HG03520 (cell line): ENCODE measurements around the gene SH3GL1.

Experiments used
- ATAC-seq: cut with Tn5 transposase; IDR thresholded peaks from one replicate; pipeline ENCODE4 v1.9.1; 2021; ENCODE audit warnings: mild to moderate bottlenecking, moderate library complexity; ENCODE audit not compliant: unreplicated experiment

The SH3GL1 gene

DNA sequence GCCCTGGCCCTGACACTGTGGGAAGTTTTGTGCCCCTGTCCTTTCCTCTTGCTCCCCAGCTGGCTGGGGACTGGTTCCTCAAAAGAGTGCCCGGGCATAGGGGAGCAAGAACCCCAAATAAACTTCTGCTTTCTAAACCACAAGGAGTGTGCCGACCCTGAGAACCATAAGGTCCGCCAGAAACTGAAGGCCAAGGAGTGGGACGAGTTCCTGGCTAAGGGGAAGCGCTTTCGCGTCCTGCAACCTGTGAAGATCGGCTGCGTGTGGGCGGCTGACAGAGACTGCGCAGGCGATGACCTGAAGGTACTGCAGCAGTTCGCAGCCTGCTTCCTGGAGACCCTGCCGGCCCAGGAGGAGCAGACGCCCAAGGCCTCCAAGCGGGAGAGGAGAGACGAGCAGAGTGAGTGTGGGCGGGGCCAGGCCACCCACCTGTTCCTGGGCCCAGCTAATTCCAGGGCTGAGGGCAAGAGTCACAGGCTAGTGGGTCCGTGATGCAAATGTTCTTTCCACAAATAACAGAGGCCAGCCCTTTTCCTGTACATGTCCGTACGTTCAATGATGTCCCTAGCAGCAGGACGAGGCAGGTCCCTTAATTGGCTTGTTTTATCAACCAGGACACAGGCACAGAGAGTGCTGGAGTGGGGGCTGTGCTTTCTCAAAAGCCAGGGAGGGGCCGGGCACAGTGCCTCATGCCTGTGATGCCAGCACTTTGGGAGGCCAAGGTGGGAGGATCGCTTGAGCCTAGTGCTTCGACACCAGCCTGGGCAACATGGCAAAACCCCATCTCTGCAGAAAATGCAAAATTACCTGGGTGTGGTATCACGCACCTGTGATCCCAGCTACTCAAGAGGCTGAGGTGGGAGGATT is 31.7 kb upstream of the SH3GL1 start:
- ATAC-seq = no peak

- ATAC-seq = no peak
Observed at GRCh38 chr19:4431296-4431695, 30.9 kb upstream of the SH3GL1 start.

- ATAC-seq = no peak
Observed at GRCh38 chr19:4430760-4431159, 30.4 kb upstream of the SH3GL1 start.

DNA sequence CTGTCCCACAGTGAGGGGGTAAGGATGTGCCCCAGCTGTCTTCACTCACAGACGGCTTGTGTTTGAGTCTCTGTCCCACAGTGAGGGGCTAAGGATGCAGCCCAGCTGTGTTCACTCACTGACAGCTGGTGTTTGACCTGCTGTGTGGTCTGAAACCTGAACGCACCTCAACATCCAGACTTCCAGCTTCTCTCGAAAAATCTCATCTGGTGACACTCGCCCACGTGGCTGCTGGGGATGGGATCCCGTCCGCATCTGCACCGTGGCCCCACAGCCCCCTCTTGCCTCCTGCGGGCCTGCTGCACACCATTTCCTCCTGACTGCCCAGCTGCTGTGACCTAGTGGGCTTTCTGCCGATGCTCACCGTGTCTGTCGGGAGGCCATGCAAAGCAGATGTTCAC is 29.4 kb upstream of the SH3GL1 start:
- no peak for ATAC-seq

GRCh38 chr19:4429256-4429655 is 28.9 kb upstream of the SH3GL1 start:
- ATAC-seq = no peak

GRCh38 chr19:4428326-4428975 is 28.1 kb upstream of the SH3GL1 start:
- ATAC-seq = no peak

DNA sequence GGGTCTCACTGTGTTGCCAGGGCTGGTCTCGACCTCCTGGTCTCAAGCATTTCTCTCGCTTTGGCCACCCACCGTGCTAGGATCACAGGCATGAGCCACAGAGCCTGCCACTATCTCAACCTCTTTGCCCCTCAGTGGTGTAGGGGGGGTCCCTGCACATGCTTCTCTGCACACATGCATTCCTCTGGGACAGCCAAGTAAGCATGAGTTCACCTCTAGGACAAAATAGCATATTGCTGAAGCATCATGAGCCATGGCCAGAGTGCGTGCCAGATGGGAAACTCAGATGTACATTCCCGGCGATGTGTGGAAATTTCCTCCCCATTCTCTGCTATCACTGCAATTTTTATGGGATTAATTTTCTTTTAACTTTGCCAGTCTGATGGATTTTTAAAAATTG is 25.2 kb upstream of the SH3GL1 start:
- no peak for ATAC-seq

GRCh38 chr19:4423416-4424126 is 23.2 kb upstream of the SH3GL1 start:
- no peak for ATAC-seq

DNA sequence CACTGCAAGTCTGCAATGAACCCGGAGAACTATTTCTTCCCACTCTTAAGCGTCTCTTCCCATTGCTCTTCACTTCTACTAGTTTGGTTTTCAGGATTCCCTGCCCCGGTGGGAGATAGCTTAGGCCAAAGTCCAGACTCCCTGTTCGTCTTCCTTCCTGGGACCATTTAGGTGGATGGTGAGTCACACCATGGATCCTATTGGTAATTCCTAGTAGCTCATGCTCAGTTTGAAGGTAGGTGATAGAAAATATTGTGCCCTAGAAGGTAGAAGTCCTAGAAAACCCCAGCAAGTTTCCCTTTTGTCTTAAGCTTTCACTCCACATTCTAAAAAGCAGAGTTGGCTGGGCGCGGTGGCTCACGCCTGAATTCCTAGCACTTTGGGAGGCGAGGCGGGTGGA is 15.9 kb upstream of the SH3GL1 start:
- ATAC-seq = no peak

DNA sequence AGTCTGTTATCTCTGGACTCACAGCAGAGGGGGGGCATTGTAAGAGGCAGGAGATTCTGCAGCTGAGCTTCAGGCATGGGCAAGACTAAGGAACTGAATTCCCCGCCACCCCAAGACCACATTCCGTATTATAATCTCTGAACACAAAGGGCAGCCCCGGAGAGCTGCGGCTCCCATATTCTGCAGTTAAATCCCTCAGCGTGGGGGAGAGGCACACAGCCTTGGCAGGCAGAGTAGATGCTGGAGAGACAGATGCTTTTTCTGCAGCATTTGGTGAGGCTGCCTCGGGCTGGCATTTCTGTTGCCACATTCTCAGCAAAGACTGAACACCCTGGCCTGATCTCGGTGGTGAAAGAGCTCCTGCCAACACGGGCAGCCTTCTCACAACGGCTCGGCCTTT is 15.0 kb upstream of the SH3GL1 start:
- ATAC-seq = no peak

GRCh38 chr19:4414800-4415321 is 14.5 kb upstream of the SH3GL1 start:
- ATAC-seq = no peak

GRCh38 chr19:4414144-4414799 is 13.9 kb upstream of the SH3GL1 start:
- ATAC-seq = no peak

GRCh38 chr19:4413588-4413987 is 13.2 kb upstream of the SH3GL1 start:
- ATAC-seq = no peak

GRCh38 chr19:4409123-4409933 is 9.0 kb upstream of the SH3GL1 start:
- ATAC-seq = no peak

- no peak for ATAC-seq
Observed at GRCh38 chr19:4406626-4407025, 6.3 kb upstream of the SH3GL1 start.

- no peak for ATAC-seq
Observed at GRCh38 chr19:4405977-4406376, 5.6 kb upstream of the SH3GL1 start.

GRCh38 chr19:4403005-4403761 is 2.8 kb upstream of the SH3GL1 start:
- ATAC-seq = no peak

GRCh38 chr19:4402171-4403004 is 2.0 kb upstream of the SH3GL1 start, which contains the start of gene CHAF1A:
Gene CHAF1A, plus strand, starts transcription at chr19:4402640. Its CDS starts 123 bp downstream, at chr19:4402763.
- peak; percentile 68 for ATAC-seq
